LNCaP clone FGC (cell line): ENCODE results near the gene DUT.

ENCODE experiments used
- DNase-seq: peaks from one replicate; pipeline ENCODE4 v3.0.0-alpha.2; 2011; ENCODE audit warnings: low read depth
- H3K4me3 ChIP-seq: 2 replicates; pipeline ENCODE4 v1.5.1; 2011; ENCODE audit warnings: mild to moderate bottlenecking, low read depth, low read length, control low read depth
- CTCF ChIP-seq: IDR thresholded peaks from 2 replicates; pipeline ENCODE4 v1.5.1; 2012; ENCODE audit warnings: mild to moderate bottlenecking; ENCODE audit not compliant: control insufficient read depth, insufficient read depth; ENCODE audit errors: extremely low read depth

Gene DUT

GRCh38 chr15:48330855-48331795 is at the start of gene DUT:
TSS of gene DUT (plus strand) at chr15:48331429. CDS start at chr15:48331516, 87 bp downstream.
- peak; percentile 46 for DNase-seq
- H3K4me3 ChIP-seq, result peak within 1 kb of the TSS; percentile 82
- peak; percentile 34 for TF ChIP-seq CTCF

GRCh38 chr15:48281674-48282073 is 49.6 kb upstream of the DUT start:
- TF ChIP-seq CTCF, result no peak

GRCh38 chr15:48282216-48282615 is 49.0 kb upstream of the DUT start:
- no peak overlapping the region for H3K4me3 ChIP-seq
- no peak for DNase-seq
- TF ChIP-seq CTCF, result no peak

More at GRCh38 chr15:48281674-48282073, 49.6 kb upstream of the DUT start:
- no peak overlapping the region for H3K4me3 ChIP-seq
- no peak for DNase-seq

GRCh38 chr15:48283396-48284145 is 47.7 kb upstream of the DUT start:
- no peak overlapping the region for H3K4me3 ChIP-seq
- TF ChIP-seq CTCF, result no peak
- DNase-seq, result no peak

- DNase-seq, result peak; percentile 97
These were observed 45.7 kb upstream of the DUT start for GRCh38 chr15:48285329-48286214.

More at GRCh38 chr15:48285329-48286214, 45.7 kb upstream of the DUT start:
- TF ChIP-seq CTCF, result peak; percentile 66
- no peak overlapping the region for H3K4me3 ChIP-seq
